ENCODE data around the gene FAM78B. TPM values are rescaled to one million over a fixed set of nuclear protein-coding genes. Genes with fewer than 3 reads are reported as not detected.

The FAM78B gene
- polyA plus RNA-seq, 3 donors, result 0.87 to 1.7 (median 1.2) TPM

DNA sequence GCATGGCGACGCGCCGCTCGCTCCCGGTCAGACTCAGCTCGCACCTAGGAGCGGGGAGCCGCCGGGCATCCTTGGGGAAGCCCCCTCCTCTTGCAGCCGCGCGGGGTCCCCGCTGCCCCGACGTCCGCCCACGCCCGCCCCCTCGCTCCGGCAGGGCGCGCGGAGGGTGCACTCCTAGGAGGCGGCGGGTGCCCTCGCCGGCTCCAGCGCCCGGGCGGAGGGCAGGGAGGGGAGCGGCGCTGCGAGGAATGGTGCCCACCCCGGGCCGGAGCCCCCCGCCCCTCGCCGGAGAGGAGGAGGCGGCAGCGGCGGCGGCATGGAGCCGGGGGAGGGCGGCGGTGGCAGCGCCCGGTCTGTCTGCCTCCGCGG lies 488 bp downstream of the FAM78B start:
- H3K27ac ChIP-seq (ENCODE audit: low read depth, low read length), result no peak overlapping the region
- 0 to 1% (median 0%) methylated on average over 8 to 48 of the region's 50 CpGs for WGBS, 3 donors

DNA sequence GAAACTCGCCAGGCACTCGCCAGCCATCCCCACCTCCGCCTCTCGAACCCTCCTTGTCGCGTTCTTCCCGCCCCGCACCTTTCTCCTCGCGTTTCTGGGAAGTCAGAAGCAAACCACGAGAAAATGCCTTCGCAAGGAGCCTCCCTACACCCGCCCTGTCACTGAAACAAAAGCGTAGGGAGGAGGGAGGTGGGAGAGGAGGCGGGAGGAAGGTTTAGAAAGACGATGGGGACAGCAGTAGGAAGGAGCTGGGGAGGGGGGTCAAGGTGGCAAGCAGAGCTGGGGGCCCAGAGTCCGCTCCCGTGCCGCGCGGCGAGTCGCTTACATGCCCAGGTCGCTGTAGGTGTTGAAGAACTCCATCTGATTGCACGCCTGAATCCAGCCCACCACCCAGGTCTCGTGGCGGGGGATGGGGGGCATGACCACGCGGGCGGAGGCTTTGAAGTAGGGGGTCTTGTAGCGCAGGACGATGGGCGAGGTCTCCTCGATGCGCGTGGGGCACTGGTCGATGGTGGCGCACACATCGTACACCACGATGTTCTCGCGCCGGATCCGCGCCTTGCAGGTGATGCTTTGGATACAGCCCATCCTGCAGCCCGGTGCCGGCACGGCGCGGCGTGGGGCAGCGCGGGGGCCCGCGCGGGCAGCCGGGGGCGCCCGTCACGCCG lies 1.0 kb downstream of the FAM78B start:
- whole genome bisulfite sequencing, 3 donors, result 1 to 2% (median 1%) methylated on average over 53 to 61 of the region's 61 CpGs

DNA sequence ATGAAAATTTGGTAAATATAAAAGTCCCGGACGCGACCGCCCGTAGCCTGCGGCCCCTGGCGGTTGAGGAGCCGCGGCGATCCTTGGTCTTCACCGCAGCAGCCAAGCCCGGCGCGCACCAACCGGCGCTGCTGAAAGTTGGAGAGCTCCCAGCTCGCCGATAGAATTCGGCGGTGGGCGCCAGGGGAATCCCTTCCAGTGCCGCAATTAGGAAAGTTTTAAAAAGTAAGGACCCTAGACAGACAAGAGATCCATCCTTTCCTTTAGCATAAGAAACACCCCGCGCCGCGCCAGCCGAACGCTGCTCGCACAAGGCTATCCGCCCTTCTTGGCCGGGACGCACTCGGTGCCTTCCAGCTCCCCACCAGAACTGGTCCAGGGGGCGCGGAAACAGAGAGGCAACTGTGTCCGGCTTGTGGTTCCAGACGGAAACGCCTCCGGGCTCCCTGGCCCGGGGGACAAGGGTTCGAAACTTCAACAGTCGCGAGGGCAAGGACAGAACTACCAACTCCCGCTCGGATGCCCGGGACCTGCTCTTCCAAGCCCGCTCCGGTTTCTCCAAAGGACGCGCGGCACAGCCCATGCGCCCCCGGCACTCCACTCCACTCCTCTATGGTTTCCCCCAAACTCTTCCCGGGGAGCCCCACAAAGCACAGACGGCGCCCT lies 1.7 kb downstream of the FAM78B start:
- WGBS, 3 donors, result 0 to 1% (median 1%) methylated on average over 56 of the region's 56 CpGs
- no peak overlapping the region for H3K27ac ChIP-seq (ENCODE audit: low read depth, low read length)

More for the DNA sequence above, 1.0 kb downstream of the FAM78B start:
- no peak overlapping the region for H3K27ac ChIP-seq (ENCODE audit: low read depth, low read length)

DNA sequence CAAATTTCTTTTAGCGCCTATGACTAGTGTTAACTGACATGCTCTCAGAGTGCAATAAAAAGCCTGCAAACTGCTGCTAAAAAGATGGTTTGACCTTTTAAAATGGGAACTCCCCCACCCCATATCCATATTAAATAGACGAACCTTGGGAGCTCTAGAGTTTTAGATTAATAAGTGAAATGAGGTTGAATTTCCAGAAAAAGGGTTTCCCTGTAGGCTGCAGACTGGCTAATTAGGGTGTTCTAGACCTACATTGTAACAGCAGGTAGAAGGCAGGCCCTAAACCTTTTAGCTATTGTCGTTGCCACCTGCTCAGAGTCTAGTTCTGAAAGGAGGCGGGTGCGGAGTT lies 2.2 kb downstream of the FAM78B start:
- WGBS, 3 donors, result 18 to 25% (median 20%) methylated on average over 5 of the region's 5 CpGs
- no peak overlapping the region for H3K27ac ChIP-seq (ENCODE audit: low read depth, low read length)

DNA sequence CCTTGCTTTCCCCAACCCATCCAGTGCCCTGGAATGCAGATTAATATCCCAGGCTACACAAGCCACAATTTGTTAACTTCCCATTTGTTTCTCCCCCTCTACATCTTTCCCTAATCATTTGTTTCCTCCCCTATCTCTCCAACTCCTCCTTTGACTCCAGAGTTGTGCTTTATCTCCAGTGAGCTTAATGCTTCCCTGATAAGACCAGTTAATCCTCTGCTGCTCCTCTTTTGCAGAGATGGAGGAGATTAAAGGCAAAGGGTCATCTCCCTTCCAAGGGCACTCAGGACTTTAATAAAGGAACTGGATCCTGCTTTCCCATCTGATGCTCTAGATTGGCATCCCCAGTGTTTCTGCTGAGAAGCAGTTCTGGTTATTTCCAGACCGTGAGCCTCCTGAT lies 7.1 kb downstream of the FAM78B start:
- WGBS, 3 donors, result 62 to 88% (median 77%) methylated on average over 1 of the region's 1 CpG
- no peak overlapping the region for H3K27ac ChIP-seq (ENCODE audit: low read depth, low read length)

DNA sequence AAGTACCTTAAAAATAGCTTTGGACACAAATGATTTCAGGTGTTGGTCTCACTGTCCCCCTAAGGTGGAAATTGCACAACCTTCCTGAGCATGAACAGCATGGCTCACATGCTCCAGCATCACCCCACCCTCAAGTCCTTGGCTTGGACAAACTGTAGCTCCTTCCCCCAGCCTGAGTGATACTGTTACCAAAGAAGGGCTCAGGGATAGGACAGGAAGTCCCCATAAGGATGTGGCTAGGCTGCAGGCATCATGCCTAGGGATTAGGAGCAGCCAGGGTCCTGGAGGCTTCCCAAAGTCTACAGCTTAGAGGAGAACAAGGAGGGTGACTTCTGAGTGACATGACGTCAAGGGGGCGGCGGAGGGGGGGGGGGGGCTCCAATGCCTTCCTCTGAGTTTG lies 10.1 kb downstream of the FAM78B start:
- H3K27ac ChIP-seq (ENCODE audit: low read depth, low read length), result no peak overlapping the region
- WGBS, 3 donors, result 66 to 89% (median 70%) methylated on average over 2 of the region's 3 CpGs

DNA sequence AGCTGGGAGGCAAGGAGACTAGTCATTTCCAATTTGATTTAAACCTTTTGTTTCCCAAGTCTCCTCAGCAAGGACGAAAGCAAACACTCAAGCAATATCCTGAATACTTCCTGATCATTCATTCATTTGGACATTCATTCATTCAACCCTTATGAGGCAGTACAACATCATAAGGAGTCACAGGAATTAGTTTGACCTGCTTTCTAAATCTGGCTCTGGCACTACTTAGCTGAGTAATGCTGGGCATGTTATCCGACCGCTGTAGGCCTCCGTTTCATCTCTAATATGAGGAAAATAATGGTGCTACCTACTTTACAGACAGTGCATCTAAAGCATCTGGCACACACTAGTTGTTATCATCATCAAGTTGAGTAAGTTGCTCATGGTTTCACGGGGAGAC lies 11.7 kb downstream of the FAM78B start:
- H3K27ac ChIP-seq (ENCODE audit: low read depth, low read length), result no peak overlapping the region
- 66 to 78% (median 71%) methylated on average over 5 of the region's 5 CpGs for WGBS, 3 donors

DNA sequence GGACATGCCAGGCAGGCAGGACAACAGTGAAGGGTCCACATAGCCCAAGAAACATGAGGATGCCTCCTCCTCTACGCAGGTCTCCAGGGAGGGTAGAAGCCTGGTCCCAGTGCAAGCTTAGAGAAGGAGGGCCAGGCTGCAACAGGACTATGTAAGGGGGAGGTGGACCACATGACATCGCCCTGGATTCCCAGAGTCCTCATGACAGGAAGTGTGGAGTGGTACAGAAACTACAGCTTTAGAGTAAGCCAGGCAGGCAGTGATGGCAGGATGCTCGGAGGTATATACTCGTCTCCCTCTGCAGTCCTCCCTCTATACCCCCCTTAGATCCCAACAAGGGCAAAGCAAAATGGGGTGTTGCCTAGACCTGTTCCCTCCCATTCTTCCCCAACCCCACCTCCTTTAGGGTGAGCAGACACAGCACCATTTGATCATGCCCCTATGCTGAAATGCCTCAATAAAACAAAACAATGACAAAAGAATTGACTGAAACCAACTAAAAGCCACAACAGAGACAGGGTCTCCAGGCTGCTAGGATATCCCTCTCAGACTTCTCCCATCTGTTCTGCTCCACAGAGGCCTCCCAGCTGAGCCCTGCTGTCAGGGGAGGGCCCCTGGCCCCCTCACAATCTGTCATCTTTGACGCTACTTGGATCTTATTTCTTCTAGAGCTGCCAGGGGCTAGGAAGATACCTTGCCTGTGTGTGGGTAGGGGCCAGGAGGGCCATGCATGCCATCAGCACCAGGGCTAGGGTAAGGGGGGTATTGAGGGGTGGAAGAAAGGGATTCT lies 13.1 kb downstream of the FAM78B start:
- H3K27ac ChIP-seq (ENCODE audit: low read depth, low read length), result no peak overlapping the region
- 85 to 97% (median 86%) methylated on average over 5 of the region's 5 CpGs for WGBS, 3 donors

DNA sequence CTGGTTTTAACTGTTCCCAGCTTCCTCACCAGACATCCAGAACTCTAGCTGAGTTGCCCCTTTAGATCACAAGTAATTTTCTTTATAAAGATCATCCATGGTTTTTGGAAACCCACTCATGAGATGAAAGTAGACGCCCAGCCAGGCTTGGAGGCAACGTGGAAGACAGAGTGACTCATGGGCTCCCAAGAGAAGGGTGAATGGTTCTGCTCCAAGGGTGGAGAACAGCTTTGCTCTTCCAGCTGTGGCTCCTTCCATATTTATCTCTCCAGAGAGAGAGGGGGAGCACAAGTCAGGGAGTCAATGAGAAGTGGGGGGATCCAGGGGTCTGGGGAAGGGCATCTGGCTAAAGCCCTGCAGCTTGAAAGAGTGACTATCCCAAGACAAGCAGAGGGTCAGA lies 13.8 kb downstream of the FAM78B start:
- WGBS, 3 donors, result 71 to 83% (median 76%) methylated on average over 2 of the region's 2 CpGs
- H3K27ac ChIP-seq (ENCODE audit: low read depth, low read length), result no peak overlapping the region

DNA sequence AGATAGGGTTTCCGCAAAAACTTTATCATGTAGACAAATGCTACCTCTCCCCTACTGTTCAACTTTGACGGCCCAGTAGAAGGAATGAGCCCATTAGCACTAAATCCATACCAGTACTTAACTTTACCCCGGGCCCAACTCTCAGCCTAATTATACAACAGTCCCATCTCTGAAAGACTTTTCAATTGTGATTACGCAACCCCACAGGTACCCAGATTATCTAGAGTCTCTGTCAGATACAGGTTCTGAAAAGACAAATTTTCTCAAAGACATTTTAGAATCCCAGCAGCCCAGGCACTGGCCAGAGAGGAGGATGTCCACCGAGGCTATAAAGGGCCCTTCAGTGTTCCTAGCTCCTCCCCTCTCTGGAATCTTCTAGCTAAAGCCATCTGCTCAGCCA lies 15.0 kb downstream of the FAM78B start:
- WGBS, 3 donors, result 82 to 93% (median 92%) methylated on average over 5 of the region's 5 CpGs
- H3K27ac ChIP-seq (ENCODE audit: low read depth, low read length), result no peak overlapping the region

DNA sequence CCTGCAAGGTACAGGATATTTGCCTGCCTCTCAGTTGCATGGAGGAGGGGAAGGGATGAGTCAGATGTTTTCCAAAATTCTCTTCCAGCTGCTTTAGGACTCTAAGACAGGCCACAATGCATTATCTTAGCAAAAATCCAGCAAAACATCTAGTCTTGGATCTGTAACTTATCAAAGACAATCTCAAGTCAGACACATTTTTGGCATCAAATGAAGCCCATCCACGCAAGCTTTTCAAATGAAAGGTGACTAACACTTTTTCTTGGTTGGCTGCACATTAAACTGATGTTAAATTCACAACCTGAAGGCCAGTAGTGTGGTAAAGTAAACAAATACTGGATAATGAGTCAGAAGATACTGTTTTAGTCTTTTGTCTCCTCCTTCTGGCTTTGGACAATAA lies 21.3 kb downstream of the FAM78B start:
- 20 to 56% (median 42%) methylated on average over 1 of the region's 1 CpG for WGBS, 3 donors
- H3K27ac ChIP-seq (ENCODE audit: low read depth, low read length), result no peak overlapping the region

DNA sequence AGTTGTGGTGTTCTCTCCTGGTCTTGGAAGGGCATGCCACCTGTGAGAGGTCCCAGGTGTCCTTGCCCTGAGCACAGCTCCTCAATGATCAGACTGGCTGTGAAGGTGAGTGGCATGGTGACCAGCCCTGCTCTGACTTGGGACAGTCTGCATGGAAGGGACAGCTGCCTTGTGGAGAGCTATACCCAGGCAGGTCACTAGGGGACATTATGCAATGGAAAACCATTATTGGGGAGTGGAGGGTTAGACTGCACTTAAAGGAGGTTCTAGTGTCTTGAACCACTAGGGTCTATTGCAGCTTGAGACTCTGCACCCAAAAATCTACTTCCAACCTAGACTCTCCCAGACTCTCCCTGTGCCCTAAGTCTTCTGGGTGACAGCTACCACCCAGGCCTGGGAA lies 24.8 kb downstream of the FAM78B start:
- H3K27ac ChIP-seq (ENCODE audit: low read depth, low read length), result no peak overlapping the region

DNA sequence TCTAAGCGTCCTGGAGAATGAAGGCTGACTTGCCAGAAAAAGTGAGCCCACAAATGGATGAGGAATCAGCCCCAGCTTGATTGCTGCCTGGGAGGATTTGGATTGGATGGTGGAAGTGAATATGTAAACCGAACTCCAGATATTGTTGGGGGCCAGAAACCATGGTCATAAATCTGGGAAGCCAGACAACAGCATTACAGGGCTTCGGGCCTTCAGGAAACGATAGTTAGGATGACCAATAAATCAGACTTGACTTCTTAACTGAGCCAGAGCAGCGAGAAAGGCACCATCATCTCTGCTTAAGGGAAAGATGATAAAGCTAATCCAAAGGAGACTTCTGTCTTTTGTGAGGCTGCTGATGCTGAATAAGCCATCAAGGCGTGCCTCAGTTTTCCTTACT lies 26.6 kb downstream of the FAM78B start:
- no peak overlapping the region for H3K27ac ChIP-seq (ENCODE audit: low read depth, low read length)
- WGBS, 3 donors, result 44 to 67% (median 49%) methylated on average over 6 of the region's 6 CpGs

DNA sequence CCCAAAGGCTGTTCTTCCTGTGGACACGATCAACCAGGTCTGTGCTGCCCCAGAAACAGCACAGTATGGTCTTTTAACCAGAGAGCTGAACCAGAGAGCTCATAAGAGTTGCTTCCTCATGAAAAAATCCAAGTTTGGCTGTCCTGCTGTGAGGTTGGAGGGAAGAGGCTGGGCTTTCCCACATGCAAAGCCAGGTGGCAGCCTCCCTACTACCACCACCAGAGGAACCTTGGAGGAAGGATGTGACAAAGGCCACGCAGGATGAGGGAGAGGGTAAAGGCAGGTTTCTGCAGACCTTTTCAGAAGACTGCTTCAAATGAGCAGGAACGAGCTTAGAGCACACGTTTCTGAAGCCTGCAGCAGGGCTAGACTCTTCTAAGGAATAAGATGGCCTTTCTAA lies 27.1 kb downstream of the FAM78B start:
- no peak overlapping the region for H3K27ac ChIP-seq (ENCODE audit: low read depth, low read length)
- 40 to 60% (median 45%) methylated on average over 4 of the region's 4 CpGs for WGBS, 3 donors

DNA sequence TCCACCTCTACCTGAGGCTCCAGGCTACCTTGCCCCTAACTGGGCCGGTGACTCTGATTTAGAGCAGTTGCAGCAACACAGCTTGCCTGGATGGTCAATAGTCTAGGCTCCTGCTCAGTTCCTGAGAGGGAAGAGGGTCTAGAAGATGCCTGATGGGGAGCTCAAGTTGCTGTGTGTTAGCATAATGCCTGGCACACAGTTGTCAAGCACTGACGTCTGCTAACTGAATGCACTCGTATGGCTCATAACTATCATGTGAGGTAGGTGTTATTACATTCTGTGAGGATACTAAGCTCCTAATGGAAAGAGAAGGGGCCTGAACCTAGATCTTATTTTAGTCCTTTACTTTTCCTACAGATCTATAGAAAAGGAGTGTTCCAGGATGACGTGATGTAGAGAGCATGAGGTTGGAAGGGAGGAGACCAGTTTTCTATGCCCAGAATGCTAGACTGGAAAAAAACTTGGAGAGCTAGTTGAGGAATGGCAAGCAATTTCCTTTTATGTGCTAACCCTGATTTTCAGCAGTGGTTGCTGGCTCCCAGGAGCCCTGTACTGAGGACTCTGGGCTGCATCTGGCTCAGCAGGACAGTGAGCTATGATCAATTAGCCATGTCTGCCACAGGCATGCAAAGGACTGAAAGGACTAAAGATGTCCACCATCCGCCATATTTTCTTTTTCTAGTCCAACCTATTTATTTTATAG lies 30.0 kb downstream of the FAM78B start:
- WGBS, 3 donors, result 77 to 85% (median 78%) methylated on average over 5 of the region's 5 CpGs
- H3K27ac ChIP-seq (ENCODE audit: low read depth, low read length), result no peak overlapping the region

DNA sequence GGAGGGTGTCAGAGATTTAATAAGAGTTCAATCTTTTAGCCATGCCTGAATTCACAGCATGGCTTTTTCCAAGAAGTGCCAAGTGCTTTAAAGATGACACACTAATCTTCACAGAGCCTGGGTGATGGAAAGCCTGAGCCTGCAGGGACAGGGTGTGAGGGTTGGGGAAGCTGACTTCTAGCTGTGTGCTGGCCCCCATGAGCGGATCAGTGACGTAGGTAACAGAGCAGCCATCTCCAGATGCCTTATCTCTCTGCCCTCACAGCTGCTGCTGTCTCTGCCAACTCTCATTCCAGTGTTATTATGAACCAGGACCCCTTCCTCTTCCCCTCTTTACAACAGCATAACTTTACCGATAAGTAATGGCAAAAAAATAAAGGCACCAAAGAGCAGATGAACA lies 30.6 kb downstream of the FAM78B start:
- WGBS, 3 donors, result 57 to 65% (median 59%) methylated on average over 3 of the region's 3 CpGs
- no peak overlapping the region for H3K27ac ChIP-seq (ENCODE audit: low read depth, low read length)

DNA sequence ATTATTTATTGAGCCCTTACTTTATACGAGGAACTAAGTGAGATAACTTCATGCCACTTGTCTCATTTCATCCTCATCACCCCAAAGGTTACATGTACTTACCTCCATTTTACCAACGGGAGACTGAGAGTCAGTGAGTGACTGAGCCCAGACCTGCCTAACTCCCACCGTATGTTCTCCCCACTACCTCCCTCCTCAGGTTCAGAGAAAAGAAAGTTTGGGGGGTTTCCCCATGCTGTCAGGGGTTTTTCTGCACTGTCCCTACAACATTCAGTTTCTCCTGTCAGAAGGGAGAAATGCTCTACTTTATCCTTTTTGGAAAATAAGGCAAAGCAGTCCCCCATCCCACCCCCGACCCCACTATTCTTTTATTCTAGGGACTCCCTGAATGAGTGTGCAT lies 32.9 kb downstream of the FAM78B start:
- H3K27ac ChIP-seq (ENCODE audit: low read depth, low read length), result no peak overlapping the region
- WGBS, 3 donors, result 83 to 89% (median 84%) methylated on average over 4 of the region's 4 CpGs

DNA sequence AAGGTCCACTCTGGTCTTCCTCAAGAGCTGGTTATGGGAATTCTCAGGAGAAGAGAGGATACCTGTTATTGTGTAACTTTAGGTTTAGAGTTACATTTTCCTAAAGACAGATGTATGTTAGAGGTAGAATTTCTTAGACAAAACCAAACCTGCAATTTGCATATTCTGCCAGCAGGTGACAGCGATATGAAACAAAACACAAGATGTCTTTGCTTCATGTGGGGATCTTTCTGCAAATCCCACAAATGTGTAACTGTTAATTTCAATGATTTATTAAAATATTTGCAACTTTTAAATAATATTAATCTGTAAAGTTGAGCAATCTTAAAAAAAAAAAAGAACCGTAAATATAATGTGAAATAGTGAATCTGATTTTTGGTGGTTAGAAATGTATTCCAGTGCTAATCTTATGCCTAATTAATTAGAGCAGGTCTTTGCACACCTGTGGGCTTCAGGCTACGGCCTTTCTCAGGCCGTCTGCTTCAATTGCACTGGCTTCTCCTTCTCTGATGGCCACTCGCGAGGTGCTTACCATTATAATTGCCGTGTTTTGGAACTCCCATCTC lies 33.4 kb downstream of the FAM78B start:
- no peak overlapping the region for H3K27ac ChIP-seq (ENCODE audit: low read depth, low read length)
- 92 to 94% (median 93%) methylated on average over 7 of the region's 7 CpGs for WGBS, 3 donors

DNA sequence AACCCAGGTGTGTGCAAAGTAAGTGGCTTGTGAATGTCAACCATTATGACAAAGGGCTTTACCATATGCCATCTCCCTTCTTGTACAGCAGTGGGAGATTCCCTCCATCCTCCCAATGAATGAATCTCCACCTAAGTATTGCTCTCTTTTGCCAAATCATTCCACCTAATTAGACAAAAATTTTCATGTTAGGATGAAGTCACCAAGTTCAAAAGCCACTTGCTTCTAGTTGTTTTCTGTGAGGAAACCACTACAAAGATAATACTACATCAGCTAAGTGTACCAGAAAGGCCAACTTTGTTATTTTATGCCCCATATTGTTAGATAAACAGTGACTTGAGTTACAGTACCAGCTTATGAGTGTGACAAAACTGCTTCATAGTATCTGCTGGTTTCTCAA lies 34.3 kb downstream of the FAM78B start:
- no peak overlapping the region for H3K27ac ChIP-seq (ENCODE audit: low read depth, low read length)
